NCI-H69 (cell line): ENCODE data around the gene GPR162.

Experiments
- DNase-seq: peaks from one replicate; lab custom pipeline; 2025; lab: John Stamatoyannopoulos, UW

The GPR162 gene

DNA sequence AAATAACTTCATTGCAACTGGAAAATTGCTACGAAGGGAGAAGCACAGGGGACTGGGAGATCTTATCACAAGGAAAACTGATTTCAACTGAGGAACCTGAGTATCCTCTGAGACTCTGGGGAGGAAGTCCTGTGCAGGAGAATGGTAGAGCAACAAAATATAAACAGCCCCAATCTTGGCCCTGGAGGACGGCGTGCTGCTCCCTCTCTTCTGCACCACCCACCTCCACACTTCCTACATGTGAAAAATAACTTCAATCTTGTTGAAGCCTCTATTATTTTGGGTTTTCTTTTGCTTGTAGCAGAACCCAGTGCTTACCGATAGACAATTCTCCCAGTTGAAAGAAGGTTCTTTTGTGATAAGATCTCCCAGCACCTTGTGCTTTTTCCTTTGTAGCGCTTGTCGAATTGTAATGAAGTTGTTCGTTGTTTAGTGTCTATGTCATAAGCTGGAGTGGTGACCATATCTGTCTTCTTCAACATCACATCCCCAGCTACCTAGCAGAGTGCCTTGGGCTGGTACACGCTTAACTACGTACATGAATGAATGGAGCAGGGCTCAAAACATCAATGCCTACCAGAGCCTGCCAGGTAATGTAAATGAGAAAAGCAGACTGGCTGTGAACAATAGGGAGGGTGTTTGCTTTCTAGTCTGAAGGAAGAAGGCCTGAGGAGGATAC is 35.1 kb upstream of the GPR162 start:
- DNase-seq = no peak

DNA sequence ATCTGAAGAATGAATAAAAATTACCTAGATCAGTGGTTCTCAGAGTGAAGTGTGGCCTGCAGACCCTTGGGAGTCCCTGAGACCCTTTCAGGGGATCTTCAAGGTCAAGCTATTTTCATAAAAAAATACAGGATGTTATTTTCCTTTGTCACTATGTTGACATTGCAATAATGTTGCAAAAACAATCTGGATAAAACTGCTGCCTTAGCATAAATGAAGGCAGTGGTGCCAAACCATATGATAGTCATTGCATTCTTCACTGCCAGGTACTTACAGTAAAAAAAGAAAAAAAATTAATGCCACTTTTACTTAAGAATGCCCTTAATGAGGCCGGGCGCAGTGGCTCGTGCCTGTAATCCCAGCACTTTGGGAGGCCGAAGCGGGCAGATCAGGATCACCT is 34.3 kb upstream of the GPR162 start:
- no peak for DNase-seq

DNA sequence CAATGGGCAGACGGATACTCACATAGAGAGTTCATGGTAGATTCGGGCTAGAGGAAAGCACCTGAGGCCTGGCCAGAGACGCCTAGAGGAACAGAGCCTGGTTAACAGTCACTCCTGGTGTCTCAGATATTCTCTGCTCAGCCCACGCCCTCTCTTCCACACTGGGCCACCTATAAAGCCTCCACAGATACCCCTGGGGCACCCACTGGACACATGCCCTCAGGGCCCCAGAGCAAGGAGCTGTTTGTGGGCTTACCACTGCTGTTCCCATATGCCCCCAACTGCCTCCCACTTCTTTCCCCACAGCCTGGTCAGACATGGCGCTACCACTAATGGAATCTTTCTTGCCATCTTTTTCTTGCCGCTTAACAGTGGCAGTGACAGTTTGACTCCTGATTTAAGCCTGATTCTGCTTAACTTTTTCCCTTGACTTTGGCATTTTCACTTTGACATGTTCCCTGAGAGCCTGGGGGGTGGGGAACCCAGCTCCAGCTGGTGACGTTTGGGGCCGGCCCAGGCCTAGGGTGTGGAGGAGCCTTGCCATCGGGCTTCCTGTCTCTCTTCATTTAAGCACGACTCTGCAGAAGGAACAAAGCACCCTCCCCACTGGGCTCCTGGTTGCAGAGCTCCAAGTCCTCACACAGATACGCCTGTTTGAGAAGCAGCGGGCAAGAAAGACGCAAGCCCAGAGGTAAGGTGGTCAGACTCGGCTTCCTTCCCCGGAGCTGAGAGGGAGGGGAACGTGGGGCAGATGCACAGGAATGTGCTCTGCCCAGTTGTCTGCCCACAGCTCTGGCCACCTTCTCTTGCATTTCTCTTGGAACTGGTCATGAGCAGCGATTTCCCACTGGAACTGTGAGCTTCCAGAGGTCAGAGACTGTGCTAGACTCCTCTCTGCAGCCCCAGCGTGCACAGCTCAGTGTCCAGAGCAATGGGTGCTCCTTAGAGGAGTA is 32.4 kb upstream of the GPR162 start, which contains the start of gene CD4:
Gene CD4 (plus strand): TSS at position 557 of the 953 bp plus-strand sequence. CDS start 10,611 bp downstream, outside the sequence.
- no peak for DNase-seq

DNA sequence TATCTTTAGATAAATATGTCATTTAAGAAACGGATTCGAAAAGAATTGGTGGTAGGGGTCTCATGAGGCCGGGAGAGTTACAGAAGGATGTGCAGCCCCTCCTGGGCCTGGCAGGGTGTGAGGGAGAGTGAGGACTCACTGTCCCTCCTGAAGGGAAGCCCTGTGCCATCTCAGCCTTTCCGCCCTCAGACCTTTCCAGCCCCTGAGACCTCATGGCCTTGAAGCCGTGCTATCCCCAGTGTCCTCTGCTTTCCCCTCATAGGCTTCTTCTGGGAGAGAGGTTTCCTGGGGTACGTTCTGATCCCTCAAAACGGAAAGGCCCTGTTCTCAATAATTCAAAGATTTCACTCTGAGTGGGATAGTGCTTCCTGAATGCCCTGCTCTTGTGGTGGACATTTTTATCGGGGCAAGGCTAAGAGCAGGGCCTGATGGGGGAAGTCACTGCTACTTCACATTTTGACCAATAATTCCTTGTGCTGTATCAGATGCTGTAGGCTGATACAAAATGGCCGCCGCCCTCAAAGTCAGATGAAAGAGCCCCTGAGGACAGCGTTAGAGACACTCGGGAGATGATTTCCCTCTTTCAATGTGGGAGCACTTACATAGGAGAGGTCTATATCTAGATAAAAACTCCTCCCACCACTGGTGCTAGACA is 31.0 kb upstream of the GPR162 start:
- no peak for DNase-seq

DNA sequence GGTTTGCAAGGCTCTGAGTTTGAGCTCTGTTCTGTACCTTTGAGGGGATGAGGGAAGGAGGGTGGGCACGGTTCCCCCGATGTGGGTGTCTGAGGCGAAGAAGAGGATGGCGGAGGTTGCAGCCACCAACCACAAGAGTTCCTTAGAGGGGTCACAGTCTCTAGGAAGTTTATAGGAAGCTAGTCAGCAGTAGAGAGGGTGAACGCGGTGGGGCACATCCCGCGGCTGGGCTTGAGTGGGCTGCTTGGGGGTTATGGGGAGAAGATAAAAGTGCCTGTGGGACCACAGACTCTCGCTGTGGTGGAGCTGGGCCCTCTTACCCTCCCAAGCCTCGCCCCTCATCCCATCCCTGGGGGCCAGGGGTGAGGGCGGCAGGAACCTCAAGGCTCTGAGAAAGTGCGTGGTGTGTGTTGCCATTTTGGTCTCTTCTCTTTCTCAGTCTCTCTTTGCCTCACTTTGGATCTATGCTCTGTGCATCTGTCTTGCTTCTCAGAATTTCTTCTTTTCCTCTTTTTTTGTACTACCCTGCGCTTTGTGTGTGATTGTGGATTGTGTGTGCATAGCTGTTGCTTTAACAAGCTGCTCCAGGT is 29.6 kb upstream of the GPR162 start:
- DNase-seq = no peak

DNA sequence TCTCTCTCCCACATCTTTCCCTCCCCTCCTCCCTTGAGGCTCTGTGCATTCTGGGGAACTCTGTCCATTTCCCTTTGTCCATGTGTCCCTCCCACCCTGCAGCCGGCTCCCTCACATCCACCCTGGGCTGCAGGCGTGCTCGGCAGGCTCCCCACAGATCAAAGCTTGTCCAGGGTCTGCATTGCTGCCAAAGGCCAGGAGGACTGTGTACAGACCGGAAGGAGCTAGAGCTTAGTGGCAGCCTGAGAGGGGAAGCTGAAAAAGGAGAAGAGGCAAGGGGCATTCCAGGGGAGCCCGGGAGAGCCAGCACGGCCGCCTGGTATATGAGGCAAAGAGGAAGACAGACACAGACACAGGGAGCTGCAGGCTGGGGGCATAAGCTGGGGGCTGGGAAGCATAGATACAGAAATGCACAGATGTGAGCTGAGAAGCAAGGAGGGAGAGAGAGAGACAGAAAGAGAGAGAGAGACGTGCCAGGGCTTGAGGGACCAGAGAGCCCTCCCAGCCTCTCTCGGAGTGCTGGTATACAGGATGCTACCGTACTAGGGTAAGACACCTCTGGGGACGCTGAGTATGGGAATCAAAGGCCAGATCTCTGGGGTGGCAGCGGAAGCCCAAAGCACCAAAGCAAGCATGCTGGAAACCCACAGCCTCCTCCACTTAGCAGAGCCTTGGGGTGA is 29.0 kb upstream of the GPR162 start:
- DNase-seq = no peak

DNA sequence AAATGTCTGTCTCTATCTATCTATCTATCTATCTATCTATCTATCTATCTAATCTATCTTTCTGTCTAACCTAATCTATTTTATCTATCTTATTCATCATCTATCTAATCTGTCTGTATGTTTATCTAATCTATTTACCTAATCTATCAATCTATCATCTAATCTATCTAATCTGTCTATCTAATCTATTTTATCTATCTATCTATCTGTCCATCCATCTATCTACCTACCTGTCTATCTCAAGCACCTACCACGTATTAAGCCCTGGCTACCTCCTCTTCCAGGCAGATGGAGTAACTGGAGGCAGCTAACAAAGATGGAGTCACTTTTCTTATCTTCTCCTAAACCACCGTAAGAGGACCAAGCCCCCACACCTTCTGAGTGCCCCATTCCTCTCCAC is 26.5 kb upstream of the GPR162 start:
- no peak for DNase-seq

DNA sequence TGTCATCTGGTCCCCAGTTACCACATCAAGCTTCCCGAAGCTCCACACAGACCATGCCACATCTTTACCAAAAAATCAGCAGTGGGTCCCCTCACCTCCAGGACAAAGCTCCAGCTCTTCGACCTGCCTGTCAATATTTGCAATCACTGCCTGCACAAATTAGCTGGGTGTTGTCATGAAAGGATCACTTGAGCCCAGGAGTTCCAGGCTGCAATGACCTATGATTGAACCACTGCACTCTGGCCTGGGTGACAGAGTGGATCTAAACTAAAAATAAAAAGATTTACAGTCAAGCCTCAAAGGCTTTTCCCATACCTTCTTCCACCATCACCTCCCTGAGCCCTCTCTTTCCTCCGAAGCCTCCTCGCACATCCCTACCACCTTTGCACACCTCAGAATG is 25.0 kb upstream of the GPR162 start:
- DNase-seq = no peak

DNA sequence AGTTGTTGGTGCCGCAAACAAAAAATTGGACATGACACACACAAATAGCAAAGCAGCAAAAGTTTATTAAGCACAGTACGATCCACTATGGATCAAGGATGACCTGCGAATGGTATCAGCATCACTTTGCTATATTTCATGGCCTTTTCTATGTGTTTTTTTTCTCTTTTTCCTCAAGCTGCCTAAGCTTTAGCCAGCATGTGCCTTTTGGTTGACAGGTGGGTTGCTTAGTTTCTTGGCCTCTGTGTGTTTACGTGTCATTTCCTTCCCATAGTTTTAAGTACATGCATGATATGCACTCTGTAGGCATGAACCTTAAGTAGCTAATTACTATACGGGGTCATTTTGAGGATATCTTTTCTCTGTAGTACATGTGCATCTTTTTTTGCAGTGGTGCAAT is 22.5 kb upstream of the GPR162 start:
- no peak for DNase-seq

DNA sequence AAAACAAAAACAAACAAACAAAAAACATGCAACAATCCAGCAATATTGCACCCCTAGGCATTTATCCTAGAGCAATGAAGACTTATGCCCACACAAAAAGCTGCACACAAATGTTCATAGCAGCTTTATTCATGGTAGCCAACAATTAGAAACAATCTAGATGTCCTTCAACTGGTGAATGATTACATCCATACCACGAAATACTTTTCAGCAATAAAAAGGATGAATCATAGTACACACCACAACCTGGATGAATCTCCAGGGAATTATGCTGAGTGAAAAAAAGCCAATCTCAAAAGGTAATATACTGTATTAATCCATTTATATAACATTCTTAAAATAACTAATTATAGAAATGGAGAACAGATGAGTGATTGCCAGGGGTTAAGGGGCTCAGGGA is 14.5 kb upstream of the GPR162 start:
- DNase-seq = no peak

DNA sequence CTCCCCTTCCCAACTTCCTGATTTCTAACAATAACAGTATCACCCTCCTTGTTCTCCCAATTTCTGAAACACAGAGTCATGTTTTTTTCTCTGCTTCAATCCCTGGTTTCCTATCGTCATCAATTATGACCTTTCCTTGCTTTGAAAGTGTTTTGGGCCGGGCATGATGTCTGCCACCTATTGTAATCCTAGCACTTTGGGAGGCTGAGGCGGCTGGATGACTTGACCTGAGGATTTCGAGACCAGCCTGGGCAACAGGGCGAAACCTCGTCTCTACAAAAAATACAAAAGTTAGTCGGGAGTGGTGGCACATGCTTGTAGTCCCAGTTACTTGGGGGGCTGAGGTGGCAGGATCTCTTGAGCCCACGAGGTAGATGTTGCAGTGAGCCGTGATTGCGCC is 12.6 kb upstream of the GPR162 start:
- DNase-seq = no peak

DNA sequence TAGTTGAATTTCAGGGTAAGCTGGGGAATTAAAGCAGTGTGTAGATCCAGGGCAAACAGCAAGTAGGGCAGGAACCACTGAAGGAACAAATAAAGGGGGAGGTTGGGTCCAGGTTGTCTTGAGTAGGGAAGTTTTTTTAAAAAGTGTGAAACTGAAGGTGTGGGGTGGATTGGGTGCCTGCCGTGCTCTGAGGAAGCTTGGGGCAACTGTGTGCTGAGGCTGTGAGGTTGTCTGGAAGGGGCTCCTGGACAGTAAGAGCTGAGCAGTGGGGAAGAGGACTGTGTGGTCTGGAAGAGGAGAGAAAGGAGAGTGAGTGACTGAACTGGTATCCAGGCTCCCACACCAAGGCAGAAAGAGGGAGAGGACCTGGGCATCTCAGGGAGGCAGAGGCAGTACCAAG is 10.9 kb upstream of the GPR162 start:
- no peak for DNase-seq

DNA sequence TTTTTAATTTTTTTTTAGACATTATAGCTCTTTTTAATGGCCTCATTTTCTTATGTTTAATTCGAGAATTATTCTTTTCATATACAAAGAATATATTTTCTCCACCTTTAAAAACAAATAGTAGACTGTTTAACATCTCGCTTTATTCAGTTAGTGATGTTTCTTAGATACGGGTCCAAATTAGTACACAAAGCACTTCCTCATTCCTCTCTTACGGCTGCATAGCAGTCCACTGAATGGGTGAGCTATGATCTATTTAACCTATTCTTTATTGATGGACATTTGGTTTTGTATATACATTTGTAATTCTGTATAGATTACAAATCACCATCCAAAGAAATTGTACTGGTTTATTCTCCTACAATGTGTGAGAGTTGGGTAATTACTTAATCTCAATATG is 8.3 kb upstream of the GPR162 start:
- no peak for DNase-seq

DNA sequence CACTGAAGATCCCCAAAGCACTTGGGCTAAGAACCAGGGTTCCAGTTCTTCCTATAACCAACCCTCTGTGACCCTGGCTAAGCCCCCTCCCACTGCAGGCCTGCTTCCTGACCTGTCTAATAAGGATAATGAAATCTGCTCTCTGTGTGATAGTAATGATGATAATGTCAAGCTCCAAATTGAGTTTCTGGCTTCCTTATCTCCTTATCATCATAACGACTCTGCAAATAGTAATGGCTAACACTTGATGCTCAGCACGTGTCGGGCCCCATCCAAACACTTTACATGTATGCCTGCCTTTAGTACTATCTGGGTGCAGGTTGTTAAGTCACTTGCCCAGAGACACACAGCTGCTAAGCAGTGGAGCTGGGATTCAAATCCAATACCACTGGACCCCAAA is 5.0 kb upstream of the GPR162 start:
- DNase-seq = no peak

DNA sequence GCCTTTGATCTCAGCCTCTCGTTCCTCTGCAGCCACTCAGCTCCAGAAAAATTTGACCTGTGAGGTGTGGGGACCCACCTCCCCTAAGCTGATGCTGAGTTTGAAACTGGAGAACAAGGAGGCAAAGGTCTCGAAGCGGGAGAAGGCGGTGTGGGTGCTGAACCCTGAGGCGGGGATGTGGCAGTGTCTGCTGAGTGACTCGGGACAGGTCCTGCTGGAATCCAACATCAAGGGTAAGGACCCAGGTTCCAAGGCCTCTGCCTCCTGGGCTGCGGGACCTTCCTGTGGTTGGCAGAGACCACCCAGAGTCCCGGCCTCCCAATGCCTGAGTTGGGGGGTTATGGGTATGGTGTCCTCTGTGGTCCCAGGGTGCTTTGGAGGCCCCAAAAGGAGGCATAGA is 4.5 kb upstream of the GPR162 start:
- no peak for DNase-seq

DNA sequence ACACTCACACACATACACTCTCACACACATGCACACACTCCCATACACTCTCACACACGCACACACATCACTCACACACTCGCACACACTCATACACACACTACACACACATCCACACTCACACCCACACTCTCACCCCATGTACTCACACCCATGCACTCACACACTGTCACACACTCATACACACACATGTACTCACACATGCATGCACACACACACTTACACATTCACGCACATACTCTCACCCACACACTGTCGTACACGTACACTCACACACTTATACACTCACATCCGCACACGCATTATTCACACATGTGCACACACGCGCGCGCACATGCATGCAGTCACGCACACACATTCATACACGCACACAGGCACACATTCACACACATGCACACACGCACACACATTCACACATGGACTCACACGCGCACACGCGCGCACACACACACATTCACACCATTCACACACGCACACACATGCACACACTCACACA is 3.9 kb upstream of the GPR162 start:
- DNase-seq = no peak

DNA sequence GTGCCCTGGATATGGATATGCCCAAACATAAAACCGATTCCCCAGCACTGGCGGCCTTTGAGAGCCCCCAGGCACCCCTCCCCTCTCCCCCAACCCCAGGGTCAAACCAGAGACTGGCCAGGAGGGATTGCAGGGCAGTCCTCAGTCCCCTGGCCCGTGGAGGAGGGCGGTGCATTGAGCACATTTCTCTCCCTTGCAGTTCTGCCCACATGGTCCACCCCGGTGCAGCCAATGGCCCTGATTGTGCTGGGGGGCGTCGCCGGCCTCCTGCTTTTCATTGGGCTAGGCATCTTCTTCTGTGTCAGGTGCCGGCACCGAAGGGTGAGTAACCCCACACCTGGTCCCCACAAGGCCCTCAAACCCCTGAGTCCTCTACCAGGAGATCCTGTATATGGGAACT is 3.4 kb upstream of the GPR162 start:
- DNase-seq = no peak

DNA sequence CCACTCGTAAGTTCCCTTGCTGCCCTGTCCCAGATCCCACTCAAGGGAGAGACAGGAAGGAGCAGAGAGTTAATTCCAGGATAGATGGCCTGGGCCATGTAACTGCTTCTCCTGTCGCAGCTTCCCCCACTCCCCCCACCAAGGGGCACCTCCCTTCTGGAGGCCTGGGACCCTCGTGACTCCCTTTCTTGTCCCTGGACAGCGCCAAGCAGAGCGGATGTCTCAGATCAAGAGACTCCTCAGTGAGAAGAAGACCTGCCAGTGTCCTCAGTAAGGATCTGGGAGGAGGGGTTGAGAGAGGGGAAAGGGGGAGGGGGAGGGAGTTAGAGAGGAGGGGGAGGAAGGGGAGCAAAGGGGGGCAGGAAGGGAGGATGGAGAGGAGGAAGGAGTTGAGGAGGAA is 3.0 kb upstream of the GPR162 start:
- DNase-seq = no peak

DNA sequence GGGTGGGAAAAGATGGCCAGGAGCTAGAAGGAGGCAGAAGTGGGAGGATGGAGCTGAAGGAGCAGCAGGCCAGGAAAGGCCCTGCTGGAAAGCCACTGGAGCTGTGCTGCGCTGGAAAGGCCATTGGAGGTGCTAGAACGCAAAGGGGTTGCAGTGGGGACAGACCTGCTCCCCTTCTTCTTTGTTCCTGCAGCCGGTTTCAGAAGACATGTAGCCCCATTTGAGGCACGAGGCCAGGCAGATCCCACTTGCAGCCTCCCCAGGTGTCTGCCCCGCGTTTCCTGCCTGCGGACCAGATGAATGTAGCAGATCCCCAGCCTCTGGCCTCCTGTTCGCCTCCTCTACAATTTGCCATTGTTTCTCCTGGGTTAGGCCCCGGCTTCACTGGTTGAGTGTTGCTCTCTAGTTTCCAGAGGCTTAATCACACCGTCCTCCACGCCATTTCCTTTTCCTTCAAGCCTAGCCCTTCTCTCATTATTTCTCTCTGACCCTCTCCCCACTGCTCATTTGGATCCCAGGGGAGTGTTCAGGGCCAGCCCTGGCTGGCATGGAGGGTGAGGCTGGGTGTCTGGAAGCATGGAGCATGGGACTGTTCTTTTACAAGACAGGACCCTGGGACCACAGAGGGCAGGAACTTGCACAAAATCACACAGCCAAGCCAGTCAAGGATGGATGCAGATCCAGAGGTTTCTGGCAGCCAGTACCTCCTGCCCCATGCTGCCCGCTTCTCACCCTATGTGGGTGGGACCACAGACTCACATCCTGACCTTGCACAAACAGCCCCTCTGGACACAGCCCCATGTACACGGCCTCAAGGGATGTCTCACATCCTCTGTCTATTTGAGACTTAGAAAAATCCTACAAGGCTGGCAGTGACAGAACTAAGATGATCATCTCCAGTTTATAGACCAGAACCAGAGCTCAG is 2.3 kb upstream of the GPR162 start:
- no peak for DNase-seq

DNA sequence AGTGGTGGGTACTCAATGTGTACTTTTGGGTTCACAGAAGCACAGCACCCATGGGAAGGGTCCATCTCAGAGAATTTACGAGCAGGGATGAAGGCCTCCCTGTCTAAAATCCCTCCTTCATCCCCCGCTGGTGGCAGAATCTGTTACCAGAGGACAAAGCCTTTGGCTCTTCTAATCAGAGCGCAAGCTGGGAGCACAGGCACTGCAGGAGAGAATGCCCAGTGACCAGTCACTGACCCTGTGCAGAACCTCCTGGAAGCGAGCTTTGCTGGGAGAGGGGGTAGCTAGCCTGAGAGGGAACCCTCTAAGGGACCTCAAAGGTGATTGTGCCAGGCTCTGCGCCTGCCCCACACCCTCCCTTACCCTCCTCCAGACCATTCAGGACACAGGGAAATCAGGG is 1.5 kb upstream of the GPR162 start:
- no peak for DNase-seq
